Measurements from ENCODE around the gene ARPC1A.

GRCh38 chr7:99380032-99380822, 54.5 kb downstream of the ARPC1A start:
- TF ChIP-seq POLR2A (IDR thresholded peaks at IDR 0.05; ENCODE audit: low read length) (peak; percentile 53), GATA1 (IDR thresholded peaks at IDR 0.05; ENCODE audit: low read depth, low read length) (no peak)
